IMR-90 (cell line): ENCODE measurements around the gene TMCC1. TPM values are rescaled to one million over a fixed set of nuclear protein-coding genes. Genes with fewer than 3 reads are reported as not detected.

Experiments
- ATAC-seq: fragments of 200-7000 bp; cut with Tn5 transposase; 2 replicates; pipeline ENCODE4 v1.9.1; 2020; ENCODE audit warnings: low read depth, mild to moderate bottlenecking, moderate library complexity
- BruUV-seq: library from RNA; stranded (reverse); fragments of 400-500 nt; replicated peaks from 2 replicates; lab custom pipeline; 2021; lab: Mats Ljungman, UMichigan
- CTCF ChIA-PET: fragments of 300-600 bp; formaldehyde crosslinking; extraction: SDS; loops from one replicate; lab custom pipeline; 2021; ENCODE audit warnings: antibody characterized with exemption; lab: Yijun Ruan, JAX
- POLR2A ChIA-PET: fragments of 300-600 bp; sonication (Branson Sonifier 250); formaldehyde crosslinking; loops from one replicate; lab custom pipeline; 2022; ENCODE audit warnings: antibody characterized with exemption; ENCODE audit not compliant: unreplicated experiment; lab: Charles Lee
- DNase-seq: peaks from one replicate; pipeline ENCODE4 v3.0.0; 2013
- H2AFZ ChIP-seq: replicated peaks from 2 replicates; pipeline ENCODE3; 2013; ENCODE audit warnings: low read length, mild to moderate bottlenecking; ENCODE audit not compliant: poor library complexity
- H2AK5ac ChIP-seq: 2 replicates; pipeline ENCODE4 v1.6.1; 2013; ENCODE audit warnings: low read depth, low read length, inconsistent platforms
- H2AK9ac ChIP-seq: replicated peaks from 2 replicates; pipeline ENCODE3; 2013; ENCODE audit warnings: mild to moderate bottlenecking, low read depth, low read length, moderate library complexity; ENCODE audit not compliant: poor library complexity
- H2BK120ac ChIP-seq: 2 replicates; pipeline ENCODE4 v1.6.1; 2013; ENCODE audit warnings: low read depth, low read length, inconsistent platforms
- H2BK15ac ChIP-seq: 3 replicates; pipeline ENCODE4 v1.6.1; 2013; ENCODE audit warnings: low read depth, low read length, inconsistent platforms
- H2BK20ac ChIP-seq: 2 replicates; pipeline ENCODE4 v1.6.1; 2013; ENCODE audit warnings: low read depth, mild to moderate bottlenecking, inconsistent platforms, low read length, moderate library complexity
- H2BK5ac ChIP-seq: 2 replicates; pipeline ENCODE4 v1.6.1; 2013; ENCODE audit warnings: mild to moderate bottlenecking, low read depth, low read length, inconsistent platforms; ENCODE audit not compliant: poor library complexity, severe bottlenecking
- H3K14ac ChIP-seq: replicated peaks from 2 replicates; pipeline ENCODE4 v1.6.1; 2013; ENCODE audit warnings: low read depth, low read length, inconsistent platforms
- H3K18ac ChIP-seq: 2 replicates; pipeline ENCODE4 v1.6.1; 2013; ENCODE audit warnings: low read depth, low read length, control low read depth
- H3K23ac ChIP-seq: 2 replicates; pipeline ENCODE4 v1.6.1; 2013; ENCODE audit warnings: low read depth, low read length, inconsistent platforms
- H3K27ac ChIP-seq: 2 replicates; pipeline ENCODE4 v1.5.1; 2013; ENCODE audit warnings: mild to moderate bottlenecking, control low read depth, low read length; ENCODE audit not compliant: insufficient read depth
- H3K27me3 ChIP-seq: 2 replicates; pipeline ENCODE4 v1.6.1; 2013; ENCODE audit warnings: low read length; ENCODE audit not compliant: control insufficient read depth, insufficient read depth
- H3K36me3 ChIP-seq: 2 replicates; pipeline ENCODE4 v1.6.1; 2013; ENCODE audit warnings: low read length, mixed read lengths; ENCODE audit not compliant: control insufficient read depth, insufficient read depth
- H3K4ac ChIP-seq: 2 replicates; pipeline ENCODE4 v1.6.1; 2013; ENCODE audit warnings: low read depth, low read length, inconsistent platforms
- H3K4me1 ChIP-seq: 2 replicates; pipeline ENCODE4 v1.6.1; 2013; ENCODE audit warnings: low read length, mixed read lengths; ENCODE audit not compliant: control insufficient read depth, insufficient read depth
- H3K4me2 ChIP-seq: 2 replicates; pipeline ENCODE4 v1.6.1; 2013; ENCODE audit warnings: low read depth, mild to moderate bottlenecking, control low read depth, low read length, moderate library complexity
- H3K4me3 ChIP-seq: 2 replicates; pipeline ENCODE4 v1.5.1; 2013; ENCODE audit warnings: low read depth, mild to moderate bottlenecking, control low read depth, low read length, moderate library complexity; ENCODE audit not compliant: insufficient read depth
- H3K56ac ChIP-seq: 2 replicates; pipeline ENCODE4 v1.6.1; 2013; ENCODE audit warnings: low read length, inconsistent platforms; ENCODE audit not compliant: insufficient read depth; ENCODE audit errors: extremely low read depth
- H3K79me1 ChIP-seq, 2 experiments: 2 replicates each; pipeline ENCODE4 v1.6.1; 2013; ENCODE audit warnings: low read length in 2 of 2, inconsistent platforms in 1 of 2, low read depth in 1 of 2
- H3K9ac ChIP-seq: 2 replicates; pipeline ENCODE4 v1.6.1; 2013; ENCODE audit warnings: low read depth, low read length, control low read depth
- H3K9me1 ChIP-seq: 2 replicates; pipeline ENCODE4 v1.6.1; 2013; ENCODE audit warnings: low read length, inconsistent platforms; ENCODE audit not compliant: insufficient read depth
- H3K9me3 ChIP-seq: 2 replicates; pipeline ENCODE4 v1.6.1; 2013; ENCODE audit warnings: low read length; ENCODE audit not compliant: control insufficient read depth, insufficient read depth
- H4K20me1 ChIP-seq: 2 replicates; pipeline ENCODE4 v1.6.1; 2013; ENCODE audit warnings: low read length, inconsistent platforms; ENCODE audit not compliant: insufficient read depth
- H4K5ac ChIP-seq: 2 replicates; pipeline ENCODE4 v1.6.1; 2013; ENCODE audit warnings: mild to moderate bottlenecking, low read depth, low read length, control low read depth
- H4K8ac ChIP-seq, 2 experiments: 2 replicates each; pipeline ENCODE4 v1.6.1; 2013; ENCODE audit warnings: low read depth in 2 of 2, low read length in 2 of 2, control low read depth in 1 of 2, inconsistent platforms in 1 of 2
- H4K91ac ChIP-seq: 2 replicates; pipeline ENCODE4 v1.6.1; 2013; ENCODE audit warnings: low read depth, low read length, inconsistent platforms; ENCODE audit not compliant: insufficient read depth
- BHLHE40 ChIP-seq: fragments of 150-350 bp; IDR thresholded peaks from 2 replicates; pipeline ENCODE4 v1.6.1; 2016; ENCODE audit warnings: mild to moderate bottlenecking, low read depth, low read length
- CHD1 ChIP-seq: IDR thresholded peaks from 2 replicates; pipeline ENCODE4 v1.6.1; 2012; ENCODE audit warnings: low read depth, low read length, improper control_type of control experiment
- CTCF ChIP-seq: conservative IDR thresholded peaks from 2 replicates; pipeline ENCODE4 v1.5.1; 2012; ENCODE audit warnings: mild to moderate bottlenecking, low read depth, low read length, improper control_type of control experiment
- ELK1 ChIP-seq: fragments of 150-350 bp; IDR thresholded peaks from 2 replicates; pipeline ENCODE4 v1.6.1; 2016; ENCODE audit warnings: low read depth, mild to moderate bottlenecking, low read length, moderate library complexity, borderline replicate concordance
- MAZ ChIP-seq: IDR thresholded peaks from 2 replicates; pipeline ENCODE4 v1.6.1; 2012; ENCODE audit warnings: low read depth, mild to moderate bottlenecking, low read length, improper control_type of control experiment, moderate library complexity, borderline replicate concordance
- MXI1 ChIP-seq: IDR thresholded peaks from 2 replicates; pipeline ENCODE4 v1.6.1; 2012; ENCODE audit warnings: low read depth, mild to moderate bottlenecking, low read length, moderate library complexity, borderline replicate concordance
- RCOR1 ChIP-seq: IDR thresholded peaks from 2 replicates; pipeline ENCODE4 v1.6.1; 2012; ENCODE audit warnings: mild to moderate bottlenecking, low read length, improper control_type of control experiment; ENCODE audit not compliant: insufficient replicate concordance
- RFX5 ChIP-seq: IDR thresholded peaks from 2 replicates; pipeline ENCODE4 v1.8.0; 2012; ENCODE audit warnings: low read depth, mild to moderate bottlenecking, low read length, moderate library complexity
- SMC3 ChIP-seq: fragments of 150-350 bp; IDR thresholded peaks from 2 replicates; pipeline ENCODE4 v1.6.1; 2016; ENCODE audit warnings: low read depth, mild to moderate bottlenecking, antibody characterized with exemption, low read length, moderate library complexity
- WGBS, 2 experiments: methylation state at CpG; one replicate each; pipeline versions ENCODE4 v1.1.5 to v1.1.7; 2013; ENCODE audit warnings: missing lambda C conversion rate in 2 of 2; ENCODE audit not compliant: insufficient read length in 1 of 2; ENCODE audit errors: extremely low coverage in 2 of 2; 5-methylcytosine and 5-hydroxymethylcytosine counted together
- dilution Hi-C: fragments of 300-500 bp; cut with HindIII; formaldehyde crosslinking; loops from one replicate; pipeline ENCODE4 v1.14.3; 2018; ENCODE audit warnings: low sequenced_read_pairs; ENCODE audit not compliant: unreplicated experiment
- in situ Hi-C: fragments of 300-500 bp; cut with MboI; formaldehyde crosslinking; loops from 3 replicates; pipeline ENCODE4 v1.14.3; 2019; ENCODE audit warnings: low sequenced_read_pairs, inconsistent platforms, mixed read lengths
- intact Hi-C: fragments of 100-400 bp; cut with micrococcal nuclease; formaldehyde crosslinking; loops from 2 replicates; pipeline ENCODE4 v1.10.0; 2022
- polyA plus RNA-seq, 3 experiments: library from polyadenylated mRNA; depleted of rRNA; stranded (reverse); fragments of >200 nt; gene quantifications; 2 replicates each; pipeline ENCODE4 v1.2.3, GENCODE V29; 2012; ENCODE audit warnings: low replicate concordance in 1 of 3
- total RNA-seq: library from RNA; depleted of rRNA; stranded (reverse); fragments of >200 nt; gene quantifications from 2 replicates; pipeline ENCODE4 v1.2.3, GENCODE V29; 2012

Gene TMCC1
- total and polyA plus RNA-seq, 2 of the 4 experiments (the other 2 are of a cell fraction) = 5.0 to 7.3 TPM

DNA sequence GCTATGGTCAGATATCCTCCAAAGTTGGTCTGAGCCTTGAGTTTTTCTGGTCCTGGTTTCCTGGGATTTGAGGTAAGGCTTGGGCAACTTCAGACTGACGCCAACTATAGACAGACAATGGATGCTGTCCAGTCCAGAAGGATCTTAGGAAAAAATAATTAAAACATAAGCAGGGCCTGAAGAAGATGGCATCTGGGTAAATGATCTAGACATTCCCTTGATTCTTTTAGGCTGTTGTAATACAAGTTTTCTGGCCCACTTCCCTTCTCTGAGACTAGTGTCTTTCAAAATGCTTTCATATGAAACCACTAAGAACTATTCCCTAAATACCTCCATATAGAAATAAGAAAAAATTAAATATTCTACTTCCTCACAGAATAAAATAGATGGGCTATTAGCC is 239.4 kb downstream of the TMCC1 start:
- BruUV-seq = no TSS peak
- peaks cover 33% of the 10 kb centered on the region for H3K4me1 ChIP-seq

More for the DNA sequence above, 239.4 kb downstream of the TMCC1 start:
- in situ Hi-C loops (loop anchor here (5.0 to 10.0 kb wide), 2 partner anchors 168 to 281 kb away; no protein-coding TSS in a partner anchor), dilution Hi-C loops (no loop called here), intact Hi-C loops (loop anchor here (5.0 kb wide), 1 partner anchor 73 kb away; no protein-coding TSS in a partner anchor)
- Histone ChIP-seq H3K27me3 (no peaks in the 10 kb centered on the region), H3K9ac (no peak overlapping the region), H3K4ac (peak overlapping the region; percentile 65), H2BK120ac (peak overlapping the region; percentile 75), H3K9me1 (peaks cover 10% of the 10 kb centered on the region; the same call in 1 of the 2 replicates), H2BK5ac (peak overlapping the region; percentile 88), H3K27ac (0 out of 2 replicates have a peak overlapping the region, but pooled peaks have one; percentile 53), H4K5ac (no peak overlapping the region), H3K36me3 (no peaks in the 10 kb centered on the region), H2AK9ac (no peak overlapping the region), H4K91ac (peak overlapping the region; percentile 67), H2BK20ac (peak overlapping the region; percentile 75; the same call in 1 of the 2 replicates), H2BK15ac (peak overlapping the region; percentile 47; the same call in 1 of the 3 replicates), H3K14ac (no peak overlapping the region; the same call in 1 of the 2 replicates), H3K79me1 (peaks cover 0 to 19% of the 10 kb centered on the region in 2 experiments; a peak in 2 of 4 replicates), H3K9me3 (no peaks in the 10 kb centered on the region), H2AFZ (no peak overlapping the region), H2AK5ac (peak overlapping the region; percentile 54; the same call in 1 of the 2 replicates), H3K18ac (peak overlapping the region; percentile 90; the same call in 1 of the 2 replicates), H3K4me2 (peak overlapping the region; percentile 23; the same call in 1 of the 2 replicates), H3K56ac (0 out of 2 replicates have a peak overlapping the region, but pooled peaks have one; percentile 4), H4K8ac (0 out of 4 replicates have a peak overlapping the region, but pooled peaks of 1 of the 2 experiments have one; percentile 6), H3K23ac (peak overlapping the region; percentile 48; the same call in 1 of the 2 replicates), H4K20me1 (peaks cover 5% of the 10 kb centered on the region; the same call in 1 of the 2 replicates), H3K4me3 (no peak overlapping the region)
- ChIA-PET CTCF (interaction anchor here (1.3 kb wide), 1 partner anchor 171 kb away, joined by 6 read pairs; no protein-coding TSS in a partner anchor), POLR2A (no interaction called here)
- peak; percentile 33; the same call in 1 of the 2 replicates for ATAC-seq
- no CpG with 5 or more reads among the region's 1 CpG for WGBS, 2 experiments
- DNase-seq = peak; percentile 68
- no peak for TF ChIP-seq MXI1
- no peak for TF ChIP-seq RCOR1
- TF ChIP-seq RFX5 = no peak
- TF ChIP-seq ELK1 = no peak
- no peak for TF ChIP-seq SMC3
- no peak for TF ChIP-seq MAZ
- TF ChIP-seq CHD1 = no peak
- TF ChIP-seq BHLHE40 = no peak
- no peak for TF ChIP-seq CTCF
